HepG2 (cell line): Measurements from ENCODE around the gene ATRX. TPM values are rescaled to one million over a fixed set of nuclear protein-coding genes. Genes with fewer than 3 reads are reported as not detected.
"Not testable (repeated sequence)": the region's sequence is repeated elsewhere in the genome, so short reads cannot be mapped to it uniquely, and the experiment has no call there.

Experiments
- ATAC-seq: fragments of 200-7000 bp; cut with Tn5 transposase; 3 replicates; pipeline ENCODE4 v1.9.1; 2020; ENCODE audit warnings: mild to moderate bottlenecking, moderate library complexity
- BruUV-seq: library from RNA; stranded (reverse); fragments of 400-500 nt; replicated peaks from 2 replicates; lab custom pipeline; 2021; lab: Mats Ljungman, UMichigan
- CTCF ChIA-PET: fragments of 300-600 bp; formaldehyde crosslinking; extraction: SDS; loops from one replicate; lab custom pipeline; 2021; ENCODE audit warnings: low total read pairs, inconsistent platforms, low intra/inter-chr PET ratio; lab: Yijun Ruan, JAX
- POLR2A ChIA-PET: fragments of 350-600 bp; sonication (Branson Sonifier 250); formaldehyde crosslinking; loops from one replicate; lab custom pipeline; 2020; ENCODE audit warnings: antibody characterized with exemption, inconsistent platforms; lab: Yijun Ruan, JAX
- DNase-seq: peaks from one replicate; pipeline ENCODE4 v3.0.0-alpha.2; 2015; ENCODE audit warnings: low spot score
- FAIRE-seq: peaks from 3 replicates; lab custom pipeline; 2011; peaks lifted over from hg19 to GRCh38; lab: Jason Lieb, UNC
- H2AFZ ChIP-seq: one replicate; pipeline ENCODE4 v1.6.1; 2011; ENCODE audit warnings: low read length, inconsistent platforms
- H3K27ac ChIP-seq: fragments of 300-600 bp; 3 replicates; pipeline ENCODE4 v1.8.0; 2011; ENCODE audit warnings: mixed run types, mild to moderate bottlenecking, mixed read lengths, low read length, inconsistent platforms; ENCODE audit not compliant: insufficient read depth; ENCODE audit errors: extremely low read length
- H3K27me3 ChIP-seq, 2 experiments: fragments of 200-600 bp in 1 of 2; 2 replicates in 1 of 2; 3 replicates in 1 of 2; pipeline versions ENCODE4 v1.6.0 to v1.8.0; 2011; ENCODE audit warnings: low read length in 2 of 2, mild to moderate bottlenecking in 2 of 2, moderate library complexity in 2 of 2, inconsistent platforms in 1 of 2; ENCODE audit not compliant: insufficient read depth in 2 of 2, control insufficient read depth in 1 of 2
- H3K36me3 ChIP-seq, 2 experiments: fragments of 200-600 bp in 1 of 2; replicated peaks in 1 of 2; 2 replicates in 1 of 2; 3 replicates in 1 of 2; pipeline versions ENCODE4 v1.5.1 to v1.8.0; 2011; ENCODE audit warnings: low read length in 2 of 2, inconsistent platforms in 1 of 2; ENCODE audit not compliant: insufficient read depth in 2 of 2, control insufficient read depth in 1 of 2
- H3K4me1 ChIP-seq: 2 replicates; pipeline ENCODE4 v1.5.1; 2012; ENCODE audit warnings: low read length, inconsistent platforms; ENCODE audit not compliant: insufficient read depth
- H3K4me2 ChIP-seq: 2 replicates; pipeline ENCODE4 v1.6.0; 2011; ENCODE audit warnings: low read depth, low read length, inconsistent platforms
- H3K4me3 ChIP-seq, 3 experiments: fragments of 200-600 bp in 1 of 3; sonication (generic), shearing (Covaris generic) in 1 of 3; replicated peaks in 1 of 3; 2 replicates each; pipeline ENCODE4 v1.5.1; 2011 to 2016; ENCODE audit warnings: low read length in 3 of 3, inconsistent platforms in 2 of 3, low read depth in 2 of 3, mild to moderate bottlenecking in 2 of 3, control low read depth in 1 of 3, mixed read lengths in 1 of 3; ENCODE audit not compliant: insufficient read depth in 1 of 3
- H3K79me2 ChIP-seq: one replicate; pipeline ENCODE4 v1.6.1; 2011; ENCODE audit warnings: low read length, inconsistent platforms; ENCODE audit not compliant: insufficient read depth
- H3K9ac ChIP-seq: 2 replicates; pipeline ENCODE4 v1.6.0; 2011; ENCODE audit warnings: mild to moderate bottlenecking, low read depth, low read length, inconsistent platforms; ENCODE audit not compliant: insufficient read depth
- H3K9me3 ChIP-seq: 2 replicates; pipeline ENCODE4 v1.5.1; 2012; ENCODE audit warnings: mild to moderate bottlenecking, low read length
- H4K20me1 ChIP-seq: 2 replicates; pipeline ENCODE4 v1.6.0; 2011; ENCODE audit warnings: inconsistent platforms, mild to moderate bottlenecking, low read length, moderate library complexity; ENCODE audit not compliant: insufficient read depth
- CHCHD3 ChIP-seq: sonication (generic); formaldehyde crosslinking; IDR thresholded peaks from 2 replicates; pipeline ENCODE4 v1.8.0; 2022; ENCODE audit warnings: mild to moderate bottlenecking, missing genetic modification reagents, moderate library complexity
- FOXM1 ChIP-seq: sonication (generic); formaldehyde crosslinking; IDR thresholded peaks from 2 replicates; pipeline ENCODE4 v1.5.0; 2020; ENCODE audit warnings: missing genetic modification reagents
- PPARG ChIP-seq: conservative IDR thresholded peaks from 2 replicates; pipeline ENCODE4 v1.6.1; 2016; ENCODE audit warnings: missing biosample characterization, missing genetic modification reagents
- RBM22 ChIP-seq: fragments of 200-400 bp; formaldehyde crosslinking; optimal IDR thresholded peaks from 2 replicates; pipeline ENCODE3; 2017; ENCODE audit warnings: mild to moderate bottlenecking, low read length, moderate library complexity
- ZNF747 ChIP-seq: sonication (generic); formaldehyde crosslinking; IDR thresholded peaks from 2 replicates; pipeline ENCODE4 v1.8.1; 2023; ENCODE audit warnings: missing genetic modification reagents, mild to moderate bottlenecking, borderline replicate concordance
- ZNF776 ChIP-seq: sonication (generic); formaldehyde crosslinking; IDR thresholded peaks from 2 replicates; pipeline ENCODE4 v1.4.0; 2020; ENCODE audit warnings: mild to moderate bottlenecking, missing genetic modification reagents
- ZNF879 ChIP-seq: sonication (generic); formaldehyde crosslinking; IDR thresholded peaks from 2 replicates; pipeline ENCODE4 v1.8.1; 2023; ENCODE audit warnings: missing genetic modification reagents
- WGBS: methylation state at CpG from one replicate; pipeline ENCODE4 v1.1.6; 2017; ENCODE audit warnings: low lambda C conversion rate; 5-methylcytosine and 5-hydroxymethylcytosine counted together
- in situ Hi-C: cut with HindIII; loops from 2 replicates; pipeline ENCODE4 v1.10.0; 2017; ENCODE audit warnings: low pct_unique_long_range_greater_than_20kb; ENCODE audit not compliant: extremely low pct_ligation_motif_present
- intact Hi-C: fragments of 100-400 bp; cut with micrococcal nuclease; formaldehyde crosslinking; loops from one replicate; pipeline ENCODE4 v1.10.0; 2022; ENCODE audit not compliant: unreplicated experiment
- polyA plus RNA-seq, 8 experiments: library from polyadenylated mRNA; depleted of rRNA in 3 of 8; stranded (reverse) in 7 of 8; unstranded in 1 of 8; fragments of >200 nt; fragmentation: Illumina TruSeq in 4 of 8; extraction: Trizol in 4 of 8; gene quantifications; 2 replicates each; pipeline versions ENCODE4 v1.2.1 to v1.2.3, GENCODE V29; 2011 to 2016; ENCODE audit warnings: low read depth in 4 of 8, missing spikeins in 1 of 8, mixed read lengths in 1 of 8; ENCODE audit not compliant: insufficient read depth in 1 of 8
- total RNA-seq, 5 experiments: library from RNA; depleted of rRNA; stranded (reverse); fragments of >200 nt; fragmentation: Illumina TruSeq; extraction: Trizol; gene quantifications; 2 replicates each; pipeline ENCODE4 v1.2.3, GENCODE V29; 2016; ENCODE audit warnings: low read depth in 1 of 5
- TF ChIP-seq, protein P1 (sequence below): sonication (generic); formaldehyde crosslinking; IDR thresholded peaks from 2 replicates; pipeline ENCODE4 v1.9.0; 2021; ENCODE audit warnings: missing genetic modification reagents, borderline replicate concordance
- TF ChIP-seq, protein P2 (sequence below): sonication (generic); formaldehyde crosslinking; IDR thresholded peaks from 2 replicates; pipeline ENCODE4 v1.4.0; 2020; ENCODE audit warnings: missing genetic modification reagents, low read depth, mild to moderate bottlenecking, borderline replicate concordance

Gene ATRX
- total and polyA plus RNA-seq, 2 of the 13 experiments (the other 11 are each of a cell fraction or from before 2014, with no cell fraction given): 26.1 to 44.5 TPM

DNA sequence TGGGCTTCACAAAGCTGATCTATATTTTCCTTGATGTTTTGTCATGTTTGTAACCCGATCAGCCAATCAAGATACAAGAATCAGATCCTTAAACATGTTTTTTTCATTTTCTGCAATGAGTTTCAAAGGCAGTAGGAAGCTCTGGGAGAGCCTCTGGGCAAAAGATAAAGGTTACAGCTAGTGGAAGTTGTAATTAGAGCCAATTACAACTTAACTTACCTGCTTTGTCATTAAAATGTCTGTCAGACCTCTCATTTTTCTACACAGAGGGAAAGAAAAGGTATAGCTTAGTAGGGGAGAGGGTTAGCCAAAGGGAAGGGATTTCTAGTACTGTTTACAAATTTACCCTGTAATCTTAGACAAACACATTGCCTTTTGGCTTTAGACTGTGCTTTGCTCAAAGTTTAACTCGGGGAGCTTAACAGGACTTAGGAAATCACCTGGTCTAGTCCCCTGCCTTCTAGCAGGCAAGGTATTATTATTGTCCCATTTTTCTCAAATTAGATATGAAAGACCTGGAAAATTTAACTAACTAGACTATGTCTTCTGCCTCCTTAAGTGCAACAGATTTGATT, 283.0 kb downstream of the ATRX start:
- no peak overlapping the region for H3K27ac ChIP-seq
- no peaks in the 10 kb centered on the region; a peak in 1 of 5 replicates for H3K36me3 ChIP-seq
- H3K27me3 ChIP-seq: no peaks in the 10 kb centered on the region
- FAIRE-seq (no peak), ATAC-seq (no peak; the same call in none of the 3 replicates), DNase-seq (peak; percentile 20)
- ChIA-PET POLR2A (no interaction called here), CTCF (no interaction called here)
- TF ChIP-seq, protein P1, sequence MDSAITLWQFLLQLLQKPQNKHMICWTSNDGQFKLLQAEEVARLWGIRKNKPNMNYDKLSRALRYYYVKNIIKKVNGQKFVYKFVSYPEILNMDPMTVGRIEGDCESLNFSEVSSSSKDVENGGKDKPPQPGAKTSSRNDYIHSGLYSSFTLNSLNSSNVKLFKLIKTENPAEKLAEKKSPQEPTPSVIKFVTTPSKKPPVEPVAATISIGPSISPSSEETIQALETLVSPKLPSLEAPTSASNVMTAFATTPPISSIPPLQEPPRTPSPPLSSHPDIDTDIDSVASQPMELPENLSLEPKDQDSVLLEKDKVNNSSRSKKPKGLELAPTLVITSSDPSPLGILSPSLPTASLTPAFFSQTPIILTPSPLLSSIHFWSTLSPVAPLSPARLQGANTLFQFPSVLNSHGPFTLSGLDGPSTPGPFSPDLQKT (CRISPR knock-in tag): no peak
- TF ChIP-seq ZNF747 (CRISPR knock-in tag) (no peak), ZNF776 (CRISPR knock-in tag) (no peak), ZNF879 (CRISPR knock-in tag) (no peak), CHCHD3 (CRISPR knock-in tag) (no peak), RBM22 (peak; percentile 13), FOXM1 (CRISPR knock-in tag) (no peak), PPARG (CRISPR knock-in tag) (0 out of 2 replicates have a peak, but pooled peaks have one; percentile 32)
- TF ChIP-seq, protein P2, sequence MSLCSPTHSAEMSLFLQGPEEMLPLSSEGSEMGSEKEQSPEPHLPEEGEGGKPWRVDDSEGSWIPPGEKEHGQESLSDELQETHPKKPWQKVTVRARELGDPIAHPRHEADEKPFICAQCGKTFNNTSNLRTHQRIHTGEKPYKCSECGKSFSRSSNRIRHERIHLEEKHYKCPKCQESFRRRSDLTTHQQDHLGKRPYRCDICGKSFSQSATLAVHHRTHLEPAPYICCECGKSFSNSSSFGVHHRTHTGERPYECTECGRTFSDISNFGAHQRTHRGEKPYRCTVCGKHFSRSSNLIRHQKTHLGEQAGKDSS (CRISPR knock-in tag): no peak
- H3K4me1 ChIP-seq: no peaks in the 10 kb centered on the region
- no peaks in the 10 kb centered on the region for H3K79me2 ChIP-seq
- no peak overlapping the region for H2AFZ ChIP-seq
- in situ Hi-C loops: no loop called here
- TSS peak; percentile 18 for BruUV-seq
- H4K20me1 ChIP-seq: no peaks in the 10 kb centered on the region
- H3K4me2 ChIP-seq: no peak overlapping the region
- H3K9me3 ChIP-seq: no peaks in the 10 kb centered on the region
- H3K9ac ChIP-seq: no peak overlapping the region
- 34% methylated on average over 2 of the region's 2 CpGs for WGBS
- intact Hi-C loops: no loop called here
- H3K4me3 ChIP-seq: no peak overlapping the region

DNA sequence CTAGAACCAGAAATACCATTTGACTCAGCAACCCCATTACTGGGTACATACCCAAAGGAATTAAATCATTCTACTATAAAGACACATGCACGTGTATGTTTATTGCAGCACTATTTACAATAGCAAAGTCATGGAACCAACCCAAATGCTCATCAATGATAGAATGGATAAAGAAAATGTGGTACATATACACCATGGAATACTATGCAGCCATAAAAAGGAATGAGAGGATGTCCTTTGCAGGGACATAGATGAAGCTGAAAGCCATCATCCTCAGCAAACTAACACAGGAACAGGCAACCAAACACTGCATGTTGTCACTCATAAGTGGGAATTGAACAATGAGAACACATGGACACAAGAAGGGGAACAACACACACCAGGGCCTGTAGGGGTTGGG, 285.9 kb downstream of the ATRX start:
- FAIRE-seq, H3K4me2 ChIP-seq, H3K9ac ChIP-seq, H3K4me1 ChIP-seq, H3K4me3 ChIP-seq, H3K79me2 ChIP-seq, H3K27me3 ChIP-seq, H3K27ac ChIP-seq, CTCF ChIA-PET, H4K20me1 ChIP-seq, H3K9me3 ChIP-seq, ATAC-seq, H2AFZ ChIP-seq, in situ Hi-C loops, POLR2A ChIA-PET, DNase-seq, H3K36me3 ChIP-seq, BruUV-seq, intact Hi-C loops: not testable (repeated sequence)
- 82% methylated on average over 1 of the region's 1 CpG for WGBS
